Measurements from ENCODE around the gene BABAM2. TPM values are rescaled to one million over a fixed set of nuclear protein-coding genes. Genes with fewer than 3 reads are reported as not detected.

The BABAM2 gene
- total and polyA plus RNA-seq, 2 of the 4 experiments (the other 2 are of a cell fraction), result 20.9 to 23.1 TPM

DNA sequence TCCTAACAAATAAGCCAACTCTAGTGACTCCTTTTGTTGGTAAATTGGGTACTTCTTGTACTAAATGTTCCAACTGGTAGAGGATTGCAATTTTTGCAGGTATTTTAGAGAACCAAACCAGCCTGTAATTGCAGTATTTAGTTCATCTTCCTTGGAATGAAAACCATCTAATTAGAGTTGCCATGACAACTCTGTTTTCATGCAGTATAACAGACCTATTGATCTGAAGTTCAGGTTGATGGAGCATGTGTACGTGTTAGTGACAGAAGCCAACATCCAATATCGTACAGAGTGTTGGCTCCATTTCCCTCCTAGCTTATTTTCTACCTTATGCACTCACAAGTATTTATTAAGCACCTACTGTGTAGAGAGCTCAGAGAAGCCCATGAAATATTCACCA lies 325.8 kb downstream of the BABAM2 start:
- H2BK15ac ChIP-seq (ENCODE audit: low read depth, low read length), result no peak overlapping the region
- no TSS peak for BruUV-seq (replicated peaks)
- no peak overlapping the region for H3K56ac ChIP-seq (ENCODE audit: extremely low read depth, insufficient read depth, low read length)
- H3K36me3 ChIP-seq (ENCODE audit: control insufficient read depth, insufficient read depth, low read length), result no peaks in the 10 kb centered on the region
- H3K23ac ChIP-seq (ENCODE audit: low read depth, low read length), result no peak overlapping the region
- no peak for ATAC-seq (ENCODE audit: low read depth)
- H4K8ac ChIP-seq (ENCODE audit: low read depth in 2 of 2, low read length in 2 of 2), result no peak overlapping the region
- no peak overlapping the region for H3K4me3 ChIP-seq (ENCODE audit: insufficient read depth, low read depth, low read length)
- no peak overlapping the region for H3K18ac ChIP-seq (ENCODE audit: low read depth, low read length)
- WGBS, 2 experiments (ENCODE audit: extremely low coverage in 2 of 2, insufficient read length in 1 of 2), result no CpG with 5 or more reads among the region's 2 CpGs
- H3K27ac ChIP-seq (ENCODE audit: insufficient read depth, low read length), result no peak overlapping the region
- no peak overlapping the region for H3K4ac ChIP-seq (ENCODE audit: low read depth, low read length)
- no peak overlapping the region for H2AK9ac ChIP-seq (replicated peaks; ENCODE audit: low read depth, low read length, poor library complexity)
- H3K9me1 ChIP-seq (ENCODE audit: insufficient read depth, low read length), result no peaks in the 10 kb centered on the region
- in situ Hi-C loops (cut with MboI; ENCODE audit: low sequenced_read_pairs) (no loop called here), dilution Hi-C loops (cut with HindIII; ENCODE audit: low sequenced_read_pairs, unreplicated experiment) (no loop called here), intact Hi-C loops (cut with micrococcal nuclease) (no loop called here)
- ChIA-PET CTCF (no interaction called here), POLR2A (ENCODE audit: unreplicated experiment) (no interaction called here)
- no peaks in the 10 kb centered on the region for H4K20me1 ChIP-seq (ENCODE audit: insufficient read depth, low read length)
- no peak for DNase-seq
- no peak for TF ChIP-seq POLR2A (IDR thresholded peaks at IDR 0.05; ENCODE audit: low read depth, low read length)
- TF ChIP-seq FOS (IDR thresholded peaks at IDR 0.05; ENCODE audit: low read depth, low read length), result no peak
- no peak for TF ChIP-seq NFE2L2 (IDR thresholded peaks at IDR 0.05; ENCODE audit: low read depth, low read length)
- no peak for TF ChIP-seq MXI1 (IDR thresholded peaks at IDR 0.05; ENCODE audit: borderline replicate concordance, low read depth, low read length)
- no peak for TF ChIP-seq RCOR1 (IDR thresholded peaks at IDR 0.05; ENCODE audit: insufficient replicate concordance, low read length)
- no peak overlapping the region for H3K14ac ChIP-seq (replicated peaks; ENCODE audit: low read depth, low read length)
- no peak overlapping the region for H3K4me2 ChIP-seq (ENCODE audit: low read depth, low read length)
- H3K4me1 ChIP-seq (ENCODE audit: control insufficient read depth, insufficient read depth, low read length), result 0 out of 2 replicates have a peak, but pooled peaks cover 2% of the 10 kb centered on the region
- no peak overlapping the region for H2BK5ac ChIP-seq (ENCODE audit: low read depth, low read length, poor library complexity, severe bottlenecking)
- H2BK120ac ChIP-seq (ENCODE audit: low read depth, low read length), result no peak overlapping the region
- no peaks in the 10 kb centered on the region for H3K9me3 ChIP-seq (ENCODE audit: control insufficient read depth, insufficient read depth, low read length)
- H4K5ac ChIP-seq (ENCODE audit: low read depth, low read length), result no peak overlapping the region
- H3K9ac ChIP-seq (ENCODE audit: low read depth, low read length), result no peak overlapping the region
- H4K91ac ChIP-seq (ENCODE audit: insufficient read depth, low read depth, low read length), result no peak overlapping the region
- no peaks in the 10 kb centered on the region for H3K79me1 ChIP-seq (ENCODE audit: low read depth in 1 of 2, low read length in 2 of 2)
- H3K27me3 ChIP-seq (ENCODE audit: control insufficient read depth, insufficient read depth, low read length), result no peaks in the 10 kb centered on the region
- H2AFZ ChIP-seq (replicated peaks; ENCODE audit: low read length, poor library complexity), result no peak overlapping the region
- H2BK20ac ChIP-seq (ENCODE audit: low read depth, low read length), result no peak overlapping the region
- no peak overlapping the region for H2AK5ac ChIP-seq (ENCODE audit: low read depth, low read length)
